H9 (cell line): Measurements from ENCODE around the gene GRIP1. TPM values are rescaled to one million over a fixed set of nuclear protein-coding genes. Genes with fewer than 3 reads are reported as not detected.

ENCODE experiments used
- DNase-seq: peaks from one replicate; pipeline ENCODE4 v3.0.0-alpha.2; 2017
- H2AFZ ChIP-seq: one replicate; pipeline ENCODE4 v1.6.1; 2013; ENCODE audit warnings: mild to moderate bottlenecking, low read length, control low read depth, moderate library complexity
- H2AK5ac ChIP-seq: 2 replicates; pipeline ENCODE4 v1.6.1; 2013; ENCODE audit warnings: low read length, control low read depth, mixed read lengths; ENCODE audit not compliant: insufficient read length
- H2BK120ac ChIP-seq: one replicate; pipeline ENCODE4 v1.6.1; 2013; ENCODE audit warnings: low read depth, mild to moderate bottlenecking, low read length, control low read depth, inconsistent platforms; ENCODE audit not compliant: poor library complexity, severe bottlenecking
- H2BK12ac ChIP-seq: 2 replicates; pipeline ENCODE4 v1.6.1; 2013; ENCODE audit warnings: low read length, control low read depth, mixed read lengths, low read depth; ENCODE audit not compliant: insufficient read length
- H2BK15ac ChIP-seq: 2 replicates; pipeline ENCODE4 v1.6.1; 2013; ENCODE audit warnings: low read depth, low read length, control low read depth
- H2BK20ac ChIP-seq: one replicate; pipeline ENCODE4 v1.6.1; 2013; ENCODE audit warnings: low read depth, mild to moderate bottlenecking, low read length, control low read depth, inconsistent platforms; ENCODE audit not compliant: poor library complexity, severe bottlenecking
- H2BK5ac ChIP-seq: 2 replicates; pipeline ENCODE4 v1.6.1; 2013; ENCODE audit warnings: low read length, control low read depth, mixed read lengths; ENCODE audit not compliant: insufficient read length
- H3K14ac ChIP-seq: 2 replicates; pipeline ENCODE4 v1.6.1; 2013; ENCODE audit warnings: low read length, control low read depth; ENCODE audit not compliant: insufficient read depth
- H3K18ac ChIP-seq: 2 replicates; pipeline ENCODE4 v1.6.1; 2013; ENCODE audit warnings: low read depth, mild to moderate bottlenecking, mixed read lengths, low read length, control low read depth; ENCODE audit not compliant: insufficient read length
- H3K23ac ChIP-seq: 2 replicates; pipeline ENCODE4 v1.6.1; 2013; ENCODE audit warnings: low read length, control low read depth, mixed read lengths, low read depth; ENCODE audit not compliant: insufficient read length
- H3K23me2 ChIP-seq: 2 replicates; pipeline ENCODE4 v1.6.1; 2013; ENCODE audit warnings: low read depth, mild to moderate bottlenecking, mixed read lengths, low read length, control low read depth; ENCODE audit not compliant: insufficient read length, poor library complexity, severe bottlenecking
- H3K27ac ChIP-seq: 2 replicates; pipeline ENCODE4 v1.5.1; 2013; ENCODE audit warnings: low read length, control low read depth, mixed read lengths, low read depth; ENCODE audit not compliant: insufficient read length
- H3K27me3 ChIP-seq: 2 replicates; pipeline ENCODE4 v1.6.1; 2013; ENCODE audit warnings: low read length, control low read depth, inconsistent platforms; ENCODE audit not compliant: insufficient read depth
- H3K4ac ChIP-seq: 2 replicates; pipeline ENCODE4 v1.6.1; 2013; ENCODE audit warnings: low read depth, mild to moderate bottlenecking, control low read depth, inconsistent platforms, low read length, moderate library complexity
- H3K4me1 ChIP-seq: 2 replicates; pipeline ENCODE4 v1.6.1; 2013; ENCODE audit warnings: low read length, control low read depth, inconsistent platforms; ENCODE audit not compliant: insufficient read depth
- H3K4me2 ChIP-seq: 2 replicates; pipeline ENCODE4 v1.6.1; 2013; ENCODE audit warnings: low read length, control low read depth, mixed read lengths; ENCODE audit not compliant: insufficient read length, insufficient read depth
- H3K56ac ChIP-seq: 2 replicates; pipeline ENCODE4 v1.6.1; 2013; ENCODE audit warnings: low read depth, mild to moderate bottlenecking, mixed read lengths, low read length, control low read depth; ENCODE audit not compliant: insufficient read length
- H3K79me1 ChIP-seq: 2 replicates; pipeline ENCODE4 v1.6.1; 2013; ENCODE audit warnings: low read depth, mild to moderate bottlenecking, moderate library complexity, low read length, control low read depth, inconsistent platforms; ENCODE audit not compliant: insufficient read depth, poor library complexity, severe bottlenecking
- H3K79me2 ChIP-seq: 2 replicates; pipeline ENCODE4 v1.6.1; 2013; ENCODE audit warnings: low read length, control low read depth, inconsistent platforms; ENCODE audit not compliant: insufficient read depth
- H3K9ac ChIP-seq: 2 replicates; pipeline ENCODE4 v1.6.1; 2013; ENCODE audit warnings: low read length, control low read depth, mixed read lengths; ENCODE audit not compliant: insufficient read length; ENCODE audit errors: extremely low read depth
- H3K9me3 ChIP-seq: one replicate; pipeline ENCODE4 v1.6.1; 2013; ENCODE audit warnings: low read depth, low read length, inconsistent platforms; ENCODE audit not compliant: control insufficient read depth
- H3T11ph ChIP-seq: one replicate; pipeline ENCODE4 v1.6.1; 2013; ENCODE audit warnings: mild to moderate bottlenecking, low read length, control low read depth, inconsistent platforms
- H4K20me1 ChIP-seq: one replicate; pipeline ENCODE4 v1.6.1; 2013; ENCODE audit not compliant: control insufficient read depth, insufficient read length, insufficient read depth
- H4K5ac ChIP-seq: 2 replicates; pipeline ENCODE4 v1.6.1; 2013; ENCODE audit warnings: low read depth, mild to moderate bottlenecking, mixed read lengths, low read length, control low read depth; ENCODE audit not compliant: insufficient read length
- H4K8ac ChIP-seq: replicated peaks from 2 replicates; pipeline ENCODE4 v1.6.1; 2013; ENCODE audit warnings: low read length, control low read depth, mixed read lengths, low read depth; ENCODE audit not compliant: insufficient read length
- H4K91ac ChIP-seq: 2 replicates; pipeline ENCODE4 v1.6.1; 2013; ENCODE audit warnings: low read depth, mild to moderate bottlenecking, moderate library complexity, mixed read lengths, low read length, control low read depth; ENCODE audit not compliant: insufficient read length
- H3K27ac Mint-ChIP-seq, 3 experiments: 2 replicates in 2 of 3; 3 replicates in 1 of 3; pipeline ENCODE4 v1.8.0; 2020 to 2021; ENCODE audit warnings: mixed read lengths in 3 of 3, mild to moderate bottlenecking in 1 of 3, moderate library complexity in 1 of 3
- H3K27me3 Mint-ChIP-seq: 2 replicates; pipeline ENCODE4 v1.8.0; 2021; ENCODE audit warnings: low read depth, mild to moderate bottlenecking, moderate library complexity, mixed read lengths
- H3K36me3 Mint-ChIP-seq, 3 experiments: 2 replicates in 2 of 3; 3 replicates in 1 of 3; pipeline ENCODE4 v1.8.0; 2020 to 2021; ENCODE audit warnings: low read depth in 3 of 3, mixed read lengths in 3 of 3; ENCODE audit not compliant: insufficient read depth in 1 of 3
- H3K4me1 Mint-ChIP-seq, 2 experiments: 2 replicates each; pipeline ENCODE4 v1.8.0; 2020; ENCODE audit warnings: mixed read lengths in 2 of 2
- H3K4me3 Mint-ChIP-seq, 2 experiments: 2 replicates in 1 of 2; 3 replicates in 1 of 2; pipeline ENCODE4 v1.8.0; 2020 to 2021; ENCODE audit warnings: mild to moderate bottlenecking in 2 of 2, mixed read lengths in 2 of 2, moderate library complexity in 1 of 2
- H3K9me3 Mint-ChIP-seq, 2 experiments: 2 replicates in 1 of 2; 3 replicates in 1 of 2; pipeline ENCODE4 v1.8.0; 2020; ENCODE audit warnings: mild to moderate bottlenecking in 2 of 2, mixed read lengths in 2 of 2, moderate library complexity in 1 of 2
- CTCF ChIP-seq: fragments of 200-600 bp; sonication (generic); conservative IDR thresholded peaks from 3 replicates; pipeline ENCODE4 v1.8.0; 2021; ENCODE audit warnings: antibody characterized with exemption, mild to moderate bottlenecking
- WGBS: extraction: QIAGEN DNeasy Blood & Tissue Kit; methylation state at CpG from one replicate; pipeline ENCODE4 v1.1.7; 2013; ENCODE audit warnings: missing lambda C conversion rate, low lambda C conversion rate, mixed read lengths; ENCODE audit not compliant: insufficient read length; ENCODE audit errors: extremely low coverage; 5-methylcytosine and 5-hydroxymethylcytosine counted together
- total RNA-seq: library from RNA; stranded (reverse); gene quantifications from 2 replicates; pipeline ENCODE4 v1.2.1, GENCODE V29; 2021

The GRIP1 gene
- total RNA-seq, 1 experiment from 2014 or later, result 19.5 TPM

GRCh38 chr12:66417217-66417616 is 261.7 kb downstream of the GRIP1 start:
- no peaks in the 10 kb centered on the region for H3K79me2 ChIP-seq
- H3K9ac ChIP-seq, result no peak overlapping the region
- no peaks in the 10 kb centered on the region for H3K23me2 ChIP-seq
- no peak overlapping the region for H2BK12ac ChIP-seq
- no peak overlapping the region for H3K23ac ChIP-seq
- H3K9me3 ChIP-seq, result no peaks in the 10 kb centered on the region
- H3K27me3 Mint-ChIP-seq, result no peaks in the 10 kb centered on the region
- no peak overlapping the region for H4K8ac ChIP-seq
- peaks cover 0 to 12% of the 10 kb centered on the region in 2 experiments; a peak in 3 of 5 replicates for H3K9me3 Mint-ChIP-seq
- peaks cover 3 to 6% of the 10 kb centered on the region in 2 experiments; a peak in 3 of 4 replicates for H3K4me1 Mint-ChIP-seq
- no peak overlapping the region for H2BK15ac ChIP-seq
- no peaks in the 10 kb centered on the region for H4K20me1 ChIP-seq
- no peak overlapping the region for H2BK5ac ChIP-seq
- H2BK20ac ChIP-seq, result no peak overlapping the region
- H3K27ac Mint-ChIP-seq, result no peak overlapping the region
- H3K36me3 Mint-ChIP-seq, result peaks cover 0 to 6% (median 4%) of the 10 kb centered on the region in 3 experiments; a peak in 3 of 7 replicates
- no peak overlapping the region for H3K4ac ChIP-seq
- no peak overlapping the region for H2AK5ac ChIP-seq
- no peaks in the 10 kb centered on the region for H3K79me1 ChIP-seq
- H3K27ac ChIP-seq, result no peak overlapping the region
- no peak overlapping the region for H3K4me2 ChIP-seq
- no CpG with 5 or more reads among the region's 1 CpG for WGBS
- H4K5ac ChIP-seq, result no peak overlapping the region
- H3K4me1 ChIP-seq, result no peaks in the 10 kb centered on the region
- no peak for TF ChIP-seq CTCF
- no peak overlapping the region for H2AFZ ChIP-seq
- no peak for DNase-seq
- no peaks in the 10 kb centered on the region for H3K27me3 ChIP-seq
- no peak overlapping the region for H3K14ac ChIP-seq
- H3T11ph ChIP-seq, result no peak overlapping the region
- H2BK120ac ChIP-seq, result no peak overlapping the region
- H4K91ac ChIP-seq, result no peak overlapping the region
- H3K56ac ChIP-seq, result no peak overlapping the region
- H3K18ac ChIP-seq, result no peak overlapping the region
- no peak overlapping the region for H3K4me3 Mint-ChIP-seq
